ENCODE measurements around the gene ARHGAP18. TPM values are rescaled to one million over a fixed set of nuclear protein-coding genes. Genes with fewer than 3 reads are reported as not detected.

ARHGAP18 gene
- total RNA-seq, 5 donors from 2014 or later (not counting 1 experiment from before 2014, with no cell fraction given), result 3.6 to 4.3 (median 4.0) TPM

GRCh38 chr6:129630596-129630995 is 79.4 kb downstream of the ARHGAP18 start:
- H3K27ac ChIP-seq (ENCODE audit: low read length), result no peak overlapping the region
- H3K36me3 ChIP-seq (ENCODE audit: control insufficient read depth in 2 of 2, extremely low read depth in 1 of 2, insufficient read depth in 1 of 2, low read length in 1 of 2), result no peaks in the 10 kb centered on the region
- CTCF ChIA-PET, result no interaction called here
- no peaks in the 10 kb centered on the region for H3K4me1 ChIP-seq (ENCODE audit: control insufficient read depth in 1 of 2, extremely low read depth in 1 of 2, insufficient read depth in 2 of 2, low read length in 2 of 2)
- H3K27ac Mint-ChIP-seq, result no peak overlapping the region
- no CpG with 5 or more reads among the region's 1 CpG for WGBS (ENCODE audit: insufficient coverage)
- H3K27me3 ChIP-seq (replicated peaks in 1 of 2; ENCODE audit: control insufficient read depth in 2 of 2, extremely low read depth in 1 of 2, insufficient read depth in 2 of 2, low read length in 1 of 2), result no peaks in the 10 kb centered on the region
- no peaks in the 10 kb centered on the region for H3K9me3 Mint-ChIP-seq
- H3K27me3 Mint-ChIP-seq, result no peaks in the 10 kb centered on the region
- ATAC-seq (replicated peaks in 1 of 4) (no peak), DNase-seq (no peak)
- H3K4me3 ChIP-seq (ENCODE audit: control insufficient read depth in 1 of 2, extremely low read depth in 1 of 2, low read length in 1 of 2), result no peak overlapping the region
- H3K9me3 ChIP-seq, result no peaks in the 10 kb centered on the region
- peaks cover 0 to 6% (median 4%) of the 10 kb centered on the region in 3 donors for H3K4me1 Mint-ChIP-seq
- POLR2A ChIA-PET, result interaction anchor here in 1 of 2 donors (0.5 kb wide), 1 partner anchor 477 kb away, joined by 9 read pairs; no protein-coding TSS in a partner anchor
- H3K4me3 Mint-ChIP-seq, result no peak overlapping the region
- peaks cover 13% of the 10 kb centered on the region for H3K36me3 Mint-ChIP-seq

- no peak for DNase-seq
- no peak overlapping the region for H3K4me3 Mint-ChIP-seq
- no peak for ATAC-seq (replicated peaks in 1 of 4)
- Histone ChIP-seq H3K27ac (ENCODE audit: low read length) (no peak overlapping the region), H3K36me3 (ENCODE audit: control insufficient read depth in 2 of 2, extremely low read depth in 1 of 2, insufficient read depth in 1 of 2, low read length in 1 of 2) (no peaks in the 10 kb centered on the region), H3K4me1 (ENCODE audit: control insufficient read depth in 1 of 2, extremely low read depth in 1 of 2, insufficient read depth in 2 of 2, low read length in 2 of 2) (no peaks in the 10 kb centered on the region), H3K9me3 (no peaks in the 10 kb centered on the region), H3K4me3 (ENCODE audit: control insufficient read depth in 1 of 2, extremely low read depth in 1 of 2, low read length in 1 of 2) (no peak overlapping the region), H3K27me3 (replicated peaks in 1 of 2; ENCODE audit: control insufficient read depth in 2 of 2, extremely low read depth in 1 of 2, insufficient read depth in 2 of 2, low read length in 1 of 2) (no peaks in the 10 kb centered on the region)
- ChIA-PET POLR2A (no interaction called here), CTCF (no interaction called here)
- peaks cover 3% of the 10 kb centered on the region for H3K36me3 Mint-ChIP-seq
- H3K27me3 Mint-ChIP-seq, result no peaks in the 10 kb centered on the region
- 100% methylated on average over 1 of the region's 2 CpGs for WGBS (ENCODE audit: insufficient coverage)
- H3K27ac Mint-ChIP-seq, result no peak overlapping the region
- H3K4me1 Mint-ChIP-seq, result peaks cover 0 to 6% (median 4%) of the 10 kb centered on the region in 3 donors
- H3K9me3 Mint-ChIP-seq, result no peaks in the 10 kb centered on the region
Measured at GRCh38 chr6:129628101-129628815, 81.7 kb downstream of the ARHGAP18 start.

GRCh38 chr6:129624488-129624887 is 85.5 kb downstream of the ARHGAP18 start:
- ATAC-seq (replicated peaks in 1 of 4), result no peak
- H3K4me3 Mint-ChIP-seq, result no peak overlapping the region
- no peaks in the 10 kb centered on the region for H3K9me3 Mint-ChIP-seq
- no peaks in the 10 kb centered on the region for H3K4me1 ChIP-seq (ENCODE audit: control insufficient read depth in 1 of 2, extremely low read depth in 1 of 2, insufficient read depth in 2 of 2, low read length in 2 of 2)
- CTCF ChIA-PET, result no interaction called here
- H3K4me1 Mint-ChIP-seq, result no peaks in the 10 kb centered on the region
- H3K27ac Mint-ChIP-seq, result no peak overlapping the region
- no peak for DNase-seq
- H3K27me3 Mint-ChIP-seq, result no peaks in the 10 kb centered on the region
- POLR2A ChIA-PET, result no interaction called here
- WGBS (ENCODE audit: insufficient coverage), result no CpG with 5 or more reads among the region's 5 CpGs
- H3K4me3 ChIP-seq (ENCODE audit: control insufficient read depth in 1 of 2, extremely low read depth in 1 of 2, low read length in 1 of 2), result no peak overlapping the region
- H3K27me3 ChIP-seq (replicated peaks in 1 of 2; ENCODE audit: control insufficient read depth in 2 of 2, extremely low read depth in 1 of 2, insufficient read depth in 2 of 2, low read length in 1 of 2), result no peaks in the 10 kb centered on the region
- no peaks in the 10 kb centered on the region for H3K9me3 ChIP-seq
- no peak overlapping the region for H3K27ac ChIP-seq (ENCODE audit: low read length)
- no peaks in the 10 kb centered on the region for H3K36me3 ChIP-seq (ENCODE audit: control insufficient read depth in 2 of 2, extremely low read depth in 1 of 2, insufficient read depth in 1 of 2, low read length in 1 of 2)
- H3K36me3 Mint-ChIP-seq, result peaks cover 5% of the 10 kb centered on the region

- H3K27ac ChIP-seq (ENCODE audit: low read length), result no peak overlapping the region
- no CpG with 5 or more reads among the region's 3 CpGs for WGBS (ENCODE audit: insufficient coverage)
- DNase-seq (no peak), ATAC-seq (replicated peaks in 1 of 4) (no peak)
- H3K27me3 ChIP-seq (replicated peaks in 1 of 2; ENCODE audit: control insufficient read depth in 2 of 2, extremely low read depth in 1 of 2, insufficient read depth in 2 of 2, low read length in 1 of 2), result no peaks in the 10 kb centered on the region
- H3K9me3 ChIP-seq, result no peaks in the 10 kb centered on the region
- Mint-ChIP-seq H3K36me3 (peaks cover 2% of the 10 kb centered on the region), H3K27ac (no peak overlapping the region), H3K9me3 (no peaks in the 10 kb centered on the region), H3K27me3 (no peaks in the 10 kb centered on the region), H3K4me3 (no peak overlapping the region), H3K4me1 (peaks cover 0 to 5% (median 0%) of the 10 kb centered on the region in 3 donors)
- no peak overlapping the region for H3K4me3 ChIP-seq (ENCODE audit: control insufficient read depth in 1 of 2, extremely low read depth in 1 of 2, low read length in 1 of 2)
- no peaks in the 10 kb centered on the region for H3K4me1 ChIP-seq (ENCODE audit: control insufficient read depth in 1 of 2, extremely low read depth in 1 of 2, insufficient read depth in 2 of 2, low read length in 2 of 2)
- ChIA-PET CTCF (interaction anchor here (0.6 to 2.2 kb wide), 5 partner anchors 14 to 1934 kb away, joined by 3 to 8 read pairs (median 6); no protein-coding TSS in a partner anchor), POLR2A (interaction anchor here in 1 of 2 donors (0.7 kb wide), 1 partner anchor 1444 kb away, joined by 8 read pairs; no protein-coding TSS in a partner anchor)
- H3K36me3 ChIP-seq (ENCODE audit: control insufficient read depth in 2 of 2, extremely low read depth in 1 of 2, insufficient read depth in 1 of 2, low read length in 1 of 2), result no peaks in the 10 kb centered on the region
Measured at GRCh38 chr6:129623008-129623732, 86.8 kb downstream of the ARHGAP18 start.

- no CpG with 5 or more reads among the region's 4 CpGs for WGBS (ENCODE audit: insufficient coverage)
- H3K4me3 Mint-ChIP-seq, result no peak overlapping the region
- ATAC-seq (replicated peaks in 1 of 4) (peak in 2 of 4 experiments; percentile 48 to 51), DNase-seq (peak in 22 of 35 experiments; percentile 0 to 59 (median 15))
- Histone ChIP-seq H3K9me3 (no peaks in the 10 kb centered on the region), H3K27ac (ENCODE audit: low read length) (no peak overlapping the region), H3K36me3 (ENCODE audit: control insufficient read depth in 2 of 2, extremely low read depth in 1 of 2, insufficient read depth in 1 of 2, low read length in 1 of 2) (no peaks in the 10 kb centered on the region), H3K27me3 (replicated peaks in 1 of 2; ENCODE audit: control insufficient read depth in 2 of 2, extremely low read depth in 1 of 2, insufficient read depth in 2 of 2, low read length in 1 of 2) (no peaks in the 10 kb centered on the region), H3K4me3 (ENCODE audit: control insufficient read depth in 1 of 2, extremely low read depth in 1 of 2, low read length in 1 of 2) (no peak overlapping the region), H3K4me1 (ENCODE audit: control insufficient read depth in 1 of 2, extremely low read depth in 1 of 2, insufficient read depth in 2 of 2, low read length in 2 of 2) (no peaks in the 10 kb centered on the region)
- H3K36me3 Mint-ChIP-seq, result peaks cover 2% of the 10 kb centered on the region
- H3K9me3 Mint-ChIP-seq, result no peaks in the 10 kb centered on the region
- no peak overlapping the region for H3K27ac Mint-ChIP-seq
- ChIA-PET CTCF (interaction anchor here in 1 of 2 donors (1.0 kb wide), 1 partner anchor 129 kb away, joined by 3 read pairs; no protein-coding TSS in a partner anchor), POLR2A (no interaction called here)
- H3K27me3 Mint-ChIP-seq, result no peaks in the 10 kb centered on the region
- H3K4me1 Mint-ChIP-seq, result peaks cover 0 to 5% (median 0%) of the 10 kb centered on the region in 3 donors
Measured at GRCh38 chr6:129621252-129621651, 88.7 kb downstream of the ARHGAP18 start.

- peaks cover 4% of the 10 kb centered on the region for H3K36me3 Mint-ChIP-seq
- Histone ChIP-seq H3K27me3 (replicated peaks in 1 of 2; ENCODE audit: control insufficient read depth in 2 of 2, extremely low read depth in 1 of 2, insufficient read depth in 2 of 2, low read length in 1 of 2) (no peaks in the 10 kb centered on the region), H3K4me1 (ENCODE audit: control insufficient read depth in 1 of 2, extremely low read depth in 1 of 2, insufficient read depth in 2 of 2, low read length in 2 of 2) (no peaks in the 10 kb centered on the region), H3K9me3 (no peaks in the 10 kb centered on the region), H3K27ac (ENCODE audit: low read length) (no peak overlapping the region), H3K36me3 (ENCODE audit: control insufficient read depth in 2 of 2, extremely low read depth in 1 of 2, insufficient read depth in 1 of 2, low read length in 1 of 2) (no peaks in the 10 kb centered on the region), H3K4me3 (ENCODE audit: control insufficient read depth in 1 of 2, extremely low read depth in 1 of 2, low read length in 1 of 2) (no peak overlapping the region)
- ATAC-seq (replicated peaks in 1 of 4), result no peak
- ChIA-PET POLR2A (no interaction called here), CTCF (no interaction called here)
- DNase-seq, result no peak
- no peaks in the 10 kb centered on the region for H3K27me3 Mint-ChIP-seq
- no peaks in the 10 kb centered on the region for H3K9me3 Mint-ChIP-seq
- H3K4me3 Mint-ChIP-seq, result no peak overlapping the region
- H3K27ac Mint-ChIP-seq, result no peak overlapping the region
- peaks cover 0 to 5% (median 0%) of the 10 kb centered on the region in 3 donors for H3K4me1 Mint-ChIP-seq
Measured at GRCh38 chr6:129620234-129620610, 89.8 kb downstream of the ARHGAP18 start.
